Endothelial cell of umbilical vein (primary cell): ENCODE data around the gene MOCOS. TPM values are rescaled to one million over a fixed set of nuclear protein-coding genes. Genes with fewer than 3 reads are reported as not detected.
A peak's percentile ranks its signal among the peaks of the same experiment; 100 is the strongest.

Experiments used
- Bru-seq: library from RNA; stranded (reverse); fragments of 400-500 nt; gene quantifications from one replicate; lab custom pipeline; 2021; lab: Mats Ljungman, UMichigan
- BruChase-seq, 2 experiments: library from RNA; stranded (reverse); fragments of 400-500 nt; gene quantifications; one replicate each; lab custom pipeline; 2021; lab: Mats Ljungman, UMichigan
- BruUV-seq: library from RNA; stranded (reverse); fragments of 400-500 nt; replicated peaks from 2 replicates; lab custom pipeline; 2021; lab: Mats Ljungman, UMichigan
- CTCF ChIA-PET: fragments of 300-600, 350-600 bp; sonication (Branson Sonifier 250); formaldehyde crosslinking; loops from one replicate; lab custom pipeline; 2021; ENCODE audit warnings: antibody characterized with exemption, inconsistent platforms; lab: Charles Lee
- POLR2A ChIA-PET: fragments of 300-600, 350-600 bp; sonication (Branson Sonifier 250); formaldehyde crosslinking; loops from one replicate; lab custom pipeline; 2021; ENCODE audit warnings: antibody characterized with exemption, inconsistent platforms; lab: Charles Lee
- DNase-seq: peaks from one replicate; pipeline ENCODE4 v3.0.0-alpha.2; 2011; ENCODE audit warnings: low read depth, low spot score
- FAIRE-seq: peaks from 2 replicates; lab custom pipeline; 2011; peaks lifted over from hg19 to GRCh38; lab: Jason Lieb, UNC
- H2AFZ ChIP-seq: 2 replicates; pipeline ENCODE4 v1.6.0; 2012; ENCODE audit warnings: low read depth, low read length, control low read depth, inconsistent platforms
- H3K27ac ChIP-seq: 2 replicates; pipeline ENCODE4 v1.5.1; 2011; ENCODE audit warnings: low read depth, mild to moderate bottlenecking, control low read depth, low read length, moderate library complexity; ENCODE audit not compliant: insufficient read depth
- H3K27me3 ChIP-seq, 2 experiments: 2 replicates each; pipeline versions ENCODE4 v1.6.0 to v1.6.1; 2011; ENCODE audit warnings: low read length in 2 of 2, mixed read lengths in 1 of 2; ENCODE audit not compliant: control insufficient read depth in 2 of 2, insufficient read depth in 2 of 2
- H3K36me3 ChIP-seq, 2 experiments: 2 replicates in 1 of 2; 3 replicates in 1 of 2; pipeline ENCODE4 v1.5.1; 2011; ENCODE audit warnings: low read length in 2 of 2, mild to moderate bottlenecking in 1 of 2, moderate library complexity in 1 of 2; ENCODE audit not compliant: control insufficient read depth in 2 of 2, insufficient read depth in 2 of 2; ENCODE audit errors: extremely low read depth in 1 of 2
- H3K4me1 ChIP-seq: 3 replicates; pipeline ENCODE4 v1.5.1; 2011; ENCODE audit warnings: mild to moderate bottlenecking, low read length; ENCODE audit not compliant: control insufficient read depth, insufficient read depth; ENCODE audit errors: extremely low read depth
- H3K4me2 ChIP-seq: 2 replicates; pipeline ENCODE4 v1.6.1; 2011; ENCODE audit warnings: low read length, control low read depth, mixed read lengths; ENCODE audit not compliant: insufficient read depth
- H3K4me3 ChIP-seq, 3 experiments: fragments of 200-600 bp in 1 of 3; sonication (generic), shearing (Covaris generic) in 1 of 3; replicated peaks in 1 of 3; 2 replicates each; pipeline ENCODE4 v1.5.1; 2011 to 2016; ENCODE audit warnings: control low read depth in 3 of 3, low read length in 3 of 3, mild to moderate bottlenecking in 2 of 3, inconsistent platforms in 1 of 3, low read depth in 1 of 3, moderate library complexity in 1 of 3; ENCODE audit not compliant: insufficient read depth in 1 of 3
- H3K79me2 ChIP-seq: 2 replicates; pipeline ENCODE4 v1.6.0; 2012; ENCODE audit warnings: low read length, inconsistent platforms; ENCODE audit not compliant: control insufficient read depth, insufficient read depth
- H3K9ac ChIP-seq: replicated peaks from 2 replicates; pipeline ENCODE3; 2011; ENCODE audit warnings: low read length, control low read depth; ENCODE audit not compliant: insufficient read depth; ENCODE audit errors: extremely low read depth
- H3K9me1 ChIP-seq: replicated peaks from 3 replicates; pipeline ENCODE4 v1.6.0; 2011; ENCODE audit warnings: mild to moderate bottlenecking, low read length; ENCODE audit not compliant: control insufficient read depth, insufficient read depth; ENCODE audit errors: extremely low read depth
- H3K9me3 ChIP-seq: replicated peaks from 2 replicates; pipeline ENCODE4 v1.5.1; 2012; ENCODE audit warnings: low read length, inconsistent platforms; ENCODE audit not compliant: control insufficient read depth, insufficient read depth
- H4K20me1 ChIP-seq: replicated peaks from 2 replicates; pipeline ENCODE3; 2011; ENCODE audit warnings: mild to moderate bottlenecking, low read length; ENCODE audit not compliant: control insufficient read depth, insufficient read depth; ENCODE audit errors: extremely low read depth
- MYC ChIP-seq: IDR thresholded peaks from one replicate; pipeline ENCODE4 v1.6.1; 2011; ENCODE audit warnings: mild to moderate bottlenecking, low read depth, low read length
- POLR2AphosphoS5 ChIP-seq: IDR thresholded peaks from 2 replicates; pipeline ENCODE4 v1.6.1; 2012; ENCODE audit warnings: low read depth, mild to moderate bottlenecking, control low read depth, low read length, moderate library complexity; ENCODE audit not compliant: insufficient read depth
- dilution Hi-C: fragments of 300-500 bp; cut with MboI; formaldehyde crosslinking; loops from one replicate; pipeline ENCODE4 v1.15.0; 2019; ENCODE audit warnings: low sequenced_read_pairs; ENCODE audit not compliant: extremely low pct_ligation_motif_present
- intact Hi-C: fragments of 100-400 bp; cut with micrococcal nuclease; formaldehyde crosslinking; loops from one replicate; pipeline ENCODE4 v1.10.0; 2022
- long read RNA-seq: library from polyadenylated mRNA; stranded (forward); transcript quantifications from one replicate; pipeline ENCODE4 v2.0.0, GENCODE V29; 2021
- polyA minus RNA-seq, 3 experiments: library from RNA; depleted of rRNA, polyadenylated mRNA; stranded (reverse); fragments of >200 nt; gene quantifications; 1 replicate in 1 of 3; 2 replicates in 2 of 3; pipeline ENCODE4 v1.2.3, GENCODE V29; 2011
- polyA plus RNA-seq, 4 experiments: library from polyadenylated mRNA; depleted of rRNA in 3 of 4; stranded (reverse) in 3 of 4; unstranded in 1 of 4; fragments of >200 nt; gene quantifications; 2 replicates each; pipeline versions ENCODE4 v1.2.1 to v1.2.3, GENCODE V29; 2011 to 2012; ENCODE audit warnings: missing spikeins in 1 of 4
- total RNA-seq: library from RNA; stranded (reverse); gene quantifications from 2 replicates; pipeline ENCODE4 v1.2.3, GENCODE V29; 2021
- TF ChIP-seq, protein P1 (sequence below): IDR thresholded peaks from 2 replicates; pipeline ENCODE4 v1.6.1; 2011; ENCODE audit not compliant: insufficient read depth, insufficient read length

MOCOS gene, protein sequence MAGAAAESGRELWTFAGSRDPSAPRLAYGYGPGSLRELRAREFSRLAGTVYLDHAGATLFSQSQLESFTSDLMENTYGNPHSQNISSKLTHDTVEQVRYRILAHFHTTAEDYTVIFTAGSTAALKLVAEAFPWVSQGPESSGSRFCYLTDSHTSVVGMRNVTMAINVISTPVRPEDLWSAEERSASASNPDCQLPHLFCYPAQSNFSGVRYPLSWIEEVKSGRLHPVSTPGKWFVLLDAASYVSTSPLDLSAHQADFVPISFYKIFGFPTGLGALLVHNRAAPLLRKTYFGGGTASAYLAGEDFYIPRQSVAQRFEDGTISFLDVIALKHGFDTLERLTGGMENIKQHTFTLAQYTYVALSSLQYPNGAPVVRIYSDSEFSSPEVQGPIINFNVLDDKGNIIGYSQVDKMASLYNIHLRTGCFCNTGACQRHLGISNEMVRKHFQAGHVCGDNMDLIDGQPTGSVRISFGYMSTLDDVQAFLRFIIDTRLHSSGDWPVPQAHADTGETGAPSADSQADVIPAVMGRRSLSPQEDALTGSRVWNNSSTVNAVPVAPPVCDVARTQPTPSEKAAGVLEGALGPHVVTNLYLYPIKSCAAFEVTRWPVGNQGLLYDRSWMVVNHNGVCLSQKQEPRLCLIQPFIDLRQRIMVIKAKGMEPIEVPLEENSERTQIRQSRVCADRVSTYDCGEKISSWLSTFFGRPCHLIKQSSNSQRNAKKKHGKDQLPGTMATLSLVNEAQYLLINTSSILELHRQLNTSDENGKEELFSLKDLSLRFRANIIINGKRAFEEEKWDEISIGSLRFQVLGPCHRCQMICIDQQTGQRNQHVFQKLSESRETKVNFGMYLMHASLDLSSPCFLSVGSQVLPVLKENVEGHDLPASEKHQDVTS
- total RNA-seq (0.85 and 0.88 TPM in 2 replicates), polyA plus RNA-seq (0.18 and 0.25 TPM in 2 replicates), polyA minus RNA-seq (0.47 and 0.49 TPM in 2 replicates), Bru-seq, nascent RNA (percentile 26 among the genes with signal in this experiment), BruChase-seq, experiment 1, labeled RNA remaining after a 6-hour chase (percentile 26 among the genes with signal in this experiment), BruChase-seq, experiment 2, labeled RNA remaining after a 2-hour chase (percentile 29 among the genes with signal in this experiment)
- 0.15 and 0.16 TPM in 2 replicates for polyA plus RNA-seq (2011; cell fraction: cytosol; rRNA removed)
- 0.18 and 0.21 TPM in 2 replicates for polyA plus RNA-seq (2011; cell fraction: nucleus; rRNA removed)
- 3.1 and 6.1 TPM in 2 replicates for polyA plus RNA-seq (2012)
- polyA minus RNA-seq (2011; cell fraction: cytosol; rRNA and poly(A)+ RNA removed), result 77.0 TPM
- polyA minus RNA-seq (2011; cell fraction: nucleus; rRNA and poly(A)+ RNA removed), result 0.34 and 0.43 TPM in 2 replicates
- long read RNA-seq, partial matches to known transcripts, result 0 of 4 reads
- long read RNA-seq, other reads (novel, unspliced or antisense), result 4 of 4 reads

DNA sequence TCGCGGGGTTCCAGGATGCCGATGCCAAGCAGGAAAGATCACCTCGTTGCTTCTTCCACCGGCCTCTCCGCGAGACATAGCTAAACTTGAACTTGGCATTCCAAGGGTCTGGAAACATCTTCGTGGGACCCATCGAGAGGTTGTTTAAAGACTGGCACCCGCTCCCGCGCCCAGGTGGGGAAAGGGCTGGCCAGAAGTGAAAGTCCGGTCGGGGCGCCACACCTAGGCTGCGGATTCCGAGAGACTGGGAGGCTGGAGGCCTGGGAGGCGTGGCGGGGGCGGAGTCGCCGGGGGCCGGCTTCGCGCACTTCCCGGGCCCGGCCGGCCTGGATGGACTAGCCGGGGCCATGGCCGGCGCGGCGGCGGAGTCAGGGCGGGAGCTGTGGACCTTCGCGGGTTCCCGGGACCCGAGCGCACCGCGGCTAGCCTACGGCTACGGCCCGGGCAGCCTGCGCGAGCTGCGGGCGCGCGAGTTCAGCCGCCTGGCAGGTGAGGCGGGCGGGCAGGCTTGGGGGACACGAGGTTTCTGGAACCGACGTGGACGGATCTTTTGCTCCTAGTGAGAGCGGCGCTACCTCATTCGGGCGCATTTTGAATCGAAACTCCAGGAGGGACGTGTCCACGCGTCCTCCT, at the start of gene MOCOS:
MOCOS (plus strand) TSS at position 305 of the 633 bp plus-strand sequence; CDS start at position 348, 43 bp downstream.
- Histone ChIP-seq H3K4me1 (peaks cover 4% of the 10 kb centered on the region), H3K27ac (no peak within 1 kb of the TSS), H3K4me3 (peak within 1 kb of the TSS; percentile 49 to 79 (median 59)), H4K20me1 (no peaks in the 10 kb centered on the region), H2AFZ (peak within 1 kb of the TSS; percentile 83), H3K9me3 (no peaks in the 10 kb centered on the region), H3K9me1 (no peaks in the 10 kb centered on the region), H3K9ac (peak within 1 kb of the TSS; percentile 56), H3K4me2 (peak within 1 kb of the TSS; percentile 72), H3K79me2 (no peaks in the 10 kb centered on the region), H3K36me3 (no peaks in the 10 kb centered on the region), H3K27me3 (peaks cover 0 to 8% of the 10 kb centered on the region in 2 experiments)
- ChIA-PET CTCF (interaction anchor here (0.8 to 1.3 kb wide), 7 partner anchors 15 to 154 kb away, joined by 3 to 5 read pairs (median 3); partner anchors contain the start of gene ELP2), POLR2A (interaction anchor here (2.1 kb wide), 1 partner anchor 58 kb away, joined by 6 read pairs; the partner anchor contains the start of gene SLC39A6)
- no TSS peak for BruUV-seq
- FAIRE-seq (peak; percentile 77), DNase-seq (peak; percentile 39)
- dilution Hi-C loops, result no loop called here
- TF ChIP-seq MYC (no peak), POLR2AphosphoS5 (peak; percentile 24)
- TF ChIP-seq, protein P1, sequence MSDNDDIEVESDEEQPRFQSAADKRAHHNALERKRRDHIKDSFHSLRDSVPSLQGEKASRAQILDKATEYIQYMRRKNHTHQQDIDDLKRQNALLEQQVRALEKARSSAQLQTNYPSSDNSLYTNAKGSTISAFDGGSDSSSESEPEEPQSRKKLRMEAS, result no peak
- intact Hi-C loops, result loop anchor here (1.0 to 5.0 kb wide), 3 partner anchors 58 to 120 kb away; partner anchors contain the start of genes ELP2, FHOD3, RPRD1A and SLC39A6
